ENCODE data around the gene CASS4.

Gene CASS4

DNA sequence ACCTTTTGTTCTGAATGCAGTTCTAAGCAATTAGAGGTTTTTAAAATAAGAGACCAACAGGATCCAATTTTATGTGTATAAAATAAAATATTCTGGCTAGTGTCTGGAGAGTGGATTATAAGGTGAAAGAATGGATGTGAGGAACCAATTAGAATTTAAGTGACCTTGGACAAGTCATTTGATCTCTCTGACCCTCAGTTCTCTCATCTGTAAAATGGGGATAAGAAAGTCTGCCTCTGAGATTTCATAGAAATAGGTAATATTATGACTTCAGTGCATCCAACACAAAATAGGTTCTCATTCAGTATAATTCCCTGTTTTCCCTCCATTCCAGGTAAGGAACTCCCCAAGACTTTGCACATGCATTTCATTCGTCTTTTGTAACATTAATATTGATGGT, 18.9 kb downstream of the CASS4 start:
- Histone ChIP-seq H3K4me3 (ENCODE audit: extremely low read depth, insufficient read depth, low read length, poor library complexity, severe bottlenecking) (no peak overlapping the region), H3K9me3 (ENCODE audit: control insufficient read depth, low read length) (no peaks in the 10 kb centered on the region), H3K4me1 (ENCODE audit: control insufficient read depth, insufficient read depth, low read length, poor library complexity, severe bottlenecking) (peaks cover 38% of the 10 kb centered on the region), H3K27ac (ENCODE audit: low read depth, low read length, severe bottlenecking) (no peak overlapping the region), H3K36me3 (ENCODE audit: control insufficient read depth, insufficient read depth, low read length) (no peaks in the 10 kb centered on the region)
- 100% methylated on average over 1 of the region's 1 CpG; no CpG with 5 or more reads in 1 of the 2 experiments for WGBS, 2 experiments (ENCODE audit: insufficient coverage in 2 of 2)

DNA sequence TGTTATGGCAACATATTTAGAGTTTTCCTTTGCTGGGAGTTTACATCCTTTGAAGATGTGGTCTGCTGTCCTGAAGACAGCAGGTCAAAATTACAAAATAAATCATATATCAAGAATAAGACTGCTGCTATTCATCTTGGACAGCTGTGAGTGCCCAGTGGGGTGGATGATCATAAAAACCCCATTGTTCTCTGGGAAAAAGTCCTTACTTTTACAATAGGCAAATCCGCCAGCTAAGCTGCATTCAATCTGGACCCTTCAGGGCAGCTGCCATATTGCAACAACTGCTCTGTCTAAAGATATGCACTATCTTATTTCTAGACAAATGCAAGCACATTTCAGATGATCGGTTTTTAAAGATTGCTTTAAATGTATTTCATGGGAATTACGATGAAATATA, 19.4 kb downstream of the CASS4 start:
- Histone ChIP-seq H3K9me3 (ENCODE audit: control insufficient read depth, low read length) (no peaks in the 10 kb centered on the region), H3K36me3 (ENCODE audit: control insufficient read depth, insufficient read depth, low read length) (no peaks in the 10 kb centered on the region), H3K4me3 (ENCODE audit: extremely low read depth, insufficient read depth, low read length, poor library complexity, severe bottlenecking) (no peak overlapping the region), H3K27ac (ENCODE audit: low read depth, low read length, severe bottlenecking) (no peak overlapping the region), H3K4me1 (ENCODE audit: control insufficient read depth, insufficient read depth, low read length, poor library complexity, severe bottlenecking) (peaks cover 38% of the 10 kb centered on the region)
- 100% methylated on average over 1 of the region's 3 CpGs; no CpG with 5 or more reads in 1 of the 2 experiments for WGBS, 2 experiments (ENCODE audit: insufficient coverage in 2 of 2)

- no peak overlapping the region for H3K4me3 ChIP-seq (ENCODE audit: extremely low read depth, insufficient read depth, low read length, poor library complexity, severe bottlenecking)
- WGBS, 2 experiments (ENCODE audit: insufficient coverage in 2 of 2), result 74 to 83% methylated on average over 1 to 3 of the region's 3 CpGs
- H3K36me3 ChIP-seq (ENCODE audit: control insufficient read depth, insufficient read depth, low read length), result no peaks in the 10 kb centered on the region
- no peaks in the 10 kb centered on the region for H3K9me3 ChIP-seq (ENCODE audit: control insufficient read depth, low read length)
- H3K4me1 ChIP-seq (ENCODE audit: control insufficient read depth, insufficient read depth, low read length, poor library complexity, severe bottlenecking), result peaks cover 31% of the 10 kb centered on the region
- H3K27ac ChIP-seq (ENCODE audit: low read depth, low read length, severe bottlenecking), result no peak overlapping the region
Observed at GRCh38 chr20:56433221-56433879, 21.3 kb downstream of the CASS4 start.

DNA sequence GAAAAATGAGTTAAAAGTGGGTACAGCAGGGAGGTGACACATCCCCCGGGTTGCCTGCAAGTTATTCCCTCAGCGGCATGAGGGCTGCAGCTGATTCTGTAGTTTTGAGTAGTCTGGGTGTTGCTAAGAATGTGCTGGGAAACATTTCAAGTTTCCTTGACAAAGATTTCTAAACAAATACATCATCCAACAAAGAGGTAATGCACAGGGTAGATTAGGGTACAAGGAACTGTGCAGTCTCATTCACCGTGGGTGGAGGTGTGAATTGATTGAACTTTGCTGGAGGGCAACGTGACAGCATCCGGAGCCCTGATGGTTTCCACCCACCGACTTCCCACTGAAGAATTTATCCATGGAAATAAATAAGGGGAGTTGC, 21.8 kb downstream of the CASS4 start:
- H3K4me3 ChIP-seq (ENCODE audit: extremely low read depth, insufficient read depth, low read length, poor library complexity, severe bottlenecking), result no peak overlapping the region
- H3K9me3 ChIP-seq (ENCODE audit: control insufficient read depth, low read length), result no peaks in the 10 kb centered on the region
- no peak overlapping the region for H3K27ac ChIP-seq (ENCODE audit: low read depth, low read length, severe bottlenecking)
- peaks cover 26% of the 10 kb centered on the region for H3K4me1 ChIP-seq (ENCODE audit: control insufficient read depth, insufficient read depth, low read length, poor library complexity, severe bottlenecking)
- WGBS, 2 experiments (ENCODE audit: insufficient coverage in 2 of 2), result 100% methylated on average over 1 to 3 of the region's 6 CpGs
- H3K36me3 ChIP-seq (ENCODE audit: control insufficient read depth, insufficient read depth, low read length), result no peaks in the 10 kb centered on the region

DNA sequence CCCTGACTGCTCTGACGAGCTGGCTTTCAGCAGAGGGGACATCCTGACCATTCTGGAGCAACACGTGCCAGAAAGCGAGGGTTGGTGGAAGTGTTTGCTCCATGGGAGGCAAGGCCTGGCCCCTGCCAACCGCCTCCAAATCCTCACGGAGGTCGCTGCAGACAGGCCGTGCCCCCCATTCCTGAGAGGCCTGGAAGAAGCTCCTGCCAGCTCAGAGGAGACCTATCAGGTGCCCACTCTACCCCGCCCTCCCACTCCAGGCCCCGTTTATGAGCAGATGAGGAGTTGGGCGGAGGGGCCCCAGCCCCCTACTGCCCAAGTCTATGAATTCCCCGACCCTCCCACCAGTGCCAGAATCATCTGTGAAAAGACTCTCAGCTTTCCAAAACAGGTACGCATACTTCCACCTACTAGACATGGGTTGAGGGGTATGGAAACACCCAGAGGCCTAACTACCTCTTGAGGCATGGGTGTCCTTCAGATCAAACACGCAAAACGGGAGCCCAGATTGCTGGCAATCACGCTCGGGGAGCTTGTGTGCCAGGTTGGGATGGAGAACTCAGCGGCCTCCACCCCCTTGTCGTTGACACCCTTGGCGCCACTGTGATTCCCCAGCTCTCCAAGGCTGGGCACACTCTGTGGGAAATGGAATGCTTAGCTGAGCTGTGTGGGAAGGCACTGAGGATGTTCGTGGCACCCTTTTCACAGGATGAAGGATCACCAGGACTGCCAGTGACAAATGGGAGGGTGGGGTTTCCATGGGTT, 25.3 kb downstream of the CASS4 start:
- Histone ChIP-seq H3K36me3 (ENCODE audit: control insufficient read depth, insufficient read depth, low read length) (no peaks in the 10 kb centered on the region), H3K9me3 (ENCODE audit: control insufficient read depth, low read length) (no peaks in the 10 kb centered on the region), H3K4me3 (ENCODE audit: extremely low read depth, insufficient read depth, low read length, poor library complexity, severe bottlenecking) (no peak overlapping the region), H3K4me1 (ENCODE audit: control insufficient read depth, insufficient read depth, low read length, poor library complexity, severe bottlenecking) (peaks cover 19% of the 10 kb centered on the region), H3K27ac (ENCODE audit: low read depth, low read length, severe bottlenecking) (no peak overlapping the region)
- WGBS, 2 experiments (ENCODE audit: insufficient coverage in 2 of 2), result 90 to 97% methylated on average over 14 to 17 of the region's 20 CpGs

- Histone ChIP-seq H3K27ac (ENCODE audit: low read depth, low read length, severe bottlenecking) (no peak overlapping the region), H3K4me3 (ENCODE audit: extremely low read depth, insufficient read depth, low read length, poor library complexity, severe bottlenecking) (no peak overlapping the region), H3K4me1 (ENCODE audit: control insufficient read depth, insufficient read depth, low read length, poor library complexity, severe bottlenecking) (peaks cover 20% of the 10 kb centered on the region), H3K9me3 (ENCODE audit: control insufficient read depth, low read length) (no peaks in the 10 kb centered on the region), H3K36me3 (ENCODE audit: control insufficient read depth, insufficient read depth, low read length) (no peaks in the 10 kb centered on the region)
- WGBS, 2 experiments (ENCODE audit: insufficient coverage in 2 of 2), result 94 to 100% methylated on average over 3 to 4 of the region's 4 CpGs
Observed at GRCh38 chr20:56438284-56438683, 26.2 kb downstream of the CASS4 start.

DNA sequence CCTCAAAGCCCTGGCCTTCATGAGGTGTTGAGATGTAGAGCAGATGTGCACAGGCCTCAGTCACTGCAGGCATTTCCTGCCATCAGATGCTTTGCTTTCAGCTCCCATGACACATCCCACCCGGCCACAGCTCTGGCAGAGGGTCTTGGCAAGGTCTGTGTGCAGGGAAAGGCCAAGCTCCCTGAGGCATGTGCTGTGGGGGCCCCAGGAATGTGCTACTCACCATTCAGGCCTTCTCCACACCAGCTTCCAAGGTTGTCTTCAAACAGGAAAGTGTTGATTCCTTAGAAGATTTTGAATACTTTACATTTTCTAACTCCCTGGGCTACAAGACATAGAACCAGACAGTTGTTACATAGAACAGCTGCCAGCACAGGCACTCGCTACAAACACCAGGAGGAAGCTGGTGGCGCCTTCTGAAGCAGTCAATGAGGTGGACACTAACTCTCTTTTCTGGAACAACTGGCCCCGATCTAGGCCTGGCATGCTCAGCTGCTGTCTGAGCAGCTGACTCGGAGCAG, 27.8 kb downstream of the CASS4 start:
- H3K4me3 ChIP-seq (ENCODE audit: extremely low read depth, insufficient read depth, low read length, poor library complexity, severe bottlenecking), result no peak overlapping the region
- H3K9me3 ChIP-seq (ENCODE audit: control insufficient read depth, low read length), result no peaks in the 10 kb centered on the region
- WGBS, 2 experiments (ENCODE audit: insufficient coverage in 2 of 2), result 63 to 90% methylated on average over 4 to 5 of the region's 5 CpGs
- H3K27ac ChIP-seq (ENCODE audit: low read depth, low read length, severe bottlenecking), result peak overlapping the region; percentile 95
- H3K4me1 ChIP-seq (ENCODE audit: control insufficient read depth, insufficient read depth, low read length, poor library complexity, severe bottlenecking), result peaks cover 27% of the 10 kb centered on the region
- no peaks in the 10 kb centered on the region for H3K36me3 ChIP-seq (ENCODE audit: control insufficient read depth, insufficient read depth, low read length)

- WGBS, 2 experiments (ENCODE audit: insufficient coverage in 2 of 2), result 94 to 100% methylated on average over 3 to 4 of the region's 4 CpGs
Observed at GRCh38 chr20:56440346-56441007, 28.4 kb downstream of the CASS4 start.

DNA sequence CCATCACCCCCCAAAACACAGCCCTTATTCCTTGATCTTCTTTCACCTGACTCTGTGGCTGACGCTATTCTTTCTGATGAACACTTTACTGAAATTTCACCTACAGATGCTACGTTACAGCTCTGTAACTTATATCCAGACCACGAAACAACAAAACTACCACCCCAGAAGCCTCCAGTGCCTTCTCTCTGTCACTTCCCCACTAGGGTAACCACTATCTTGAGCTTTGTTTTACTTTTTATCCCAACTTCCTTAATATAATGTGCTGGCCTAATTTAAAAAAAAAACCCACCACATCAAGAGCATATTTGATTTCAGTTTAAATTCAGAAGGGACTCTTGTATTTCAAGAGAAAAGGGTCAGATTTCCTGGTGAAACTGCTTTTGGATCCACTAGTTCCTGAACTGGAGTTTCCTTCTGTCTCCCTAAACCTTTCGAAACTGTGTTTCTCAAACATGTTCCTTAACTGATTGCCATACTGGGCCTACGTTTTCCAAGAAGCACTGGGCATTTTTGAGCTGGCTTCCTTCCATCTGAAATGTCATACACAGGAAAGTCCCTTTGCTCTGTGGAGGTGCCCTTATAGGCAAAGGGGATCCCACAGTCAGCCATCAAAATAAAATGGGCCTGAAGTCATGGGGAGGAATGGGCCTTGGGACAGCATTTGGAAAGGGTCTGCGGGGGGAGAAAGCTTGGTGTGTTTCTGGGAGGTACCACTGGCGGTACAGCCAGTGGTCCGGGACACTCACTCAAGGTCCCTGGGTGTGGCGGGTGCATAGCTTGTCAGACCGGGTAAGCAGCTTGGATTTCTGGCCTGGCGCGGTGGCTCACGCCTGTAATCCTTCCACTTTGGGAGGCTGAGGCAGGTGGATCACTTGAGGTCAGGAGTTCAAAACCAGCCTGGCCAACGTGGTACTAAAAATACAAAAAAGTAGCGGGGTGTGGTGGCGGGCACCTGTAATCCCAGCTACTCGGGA, 30.6 kb downstream of the CASS4 start:
- Histone ChIP-seq H3K27ac (ENCODE audit: low read depth, low read length, severe bottlenecking) (no peak overlapping the region), H3K9me3 (ENCODE audit: control insufficient read depth, low read length) (no peaks in the 10 kb centered on the region), H3K4me1 (ENCODE audit: control insufficient read depth, insufficient read depth, low read length, poor library complexity, severe bottlenecking) (peaks cover 27% of the 10 kb centered on the region), H3K4me3 (ENCODE audit: extremely low read depth, insufficient read depth, low read length, poor library complexity, severe bottlenecking) (no peak overlapping the region), H3K36me3 (ENCODE audit: control insufficient read depth, insufficient read depth, low read length) (no peaks in the 10 kb centered on the region)
- WGBS, 2 experiments (ENCODE audit: insufficient coverage in 2 of 2), result 89 to 97% methylated on average over 15 of the region's 17 CpGs

More at GRCh38 chr20:56440346-56441007, 28.4 kb downstream of the CASS4 start:
- no peaks in the 10 kb centered on the region for H3K9me3 ChIP-seq (ENCODE audit: control insufficient read depth, low read length)
- no peak overlapping the region for H3K4me3 ChIP-seq (ENCODE audit: extremely low read depth, insufficient read depth, low read length, poor library complexity, severe bottlenecking)
- peaks cover 27% of the 10 kb centered on the region for H3K4me1 ChIP-seq (ENCODE audit: control insufficient read depth, insufficient read depth, low read length, poor library complexity, severe bottlenecking)
- no peaks in the 10 kb centered on the region for H3K36me3 ChIP-seq (ENCODE audit: control insufficient read depth, insufficient read depth, low read length)
- H3K27ac ChIP-seq (ENCODE audit: low read depth, low read length, severe bottlenecking), result peak overlapping the region; percentile 95

Data from mesodermal cell (in vitro differentiated cells).